IMR-90 (cell line): ENCODE results near the gene FOXB2. TPM values are rescaled to one million over a fixed set of nuclear protein-coding genes. Genes with fewer than 3 reads are reported as not detected.

Source experiments
- ATAC-seq: fragments of 200-7000 bp; cut with Tn5 transposase; 2 replicates; pipeline ENCODE4 v1.9.1; 2020; ENCODE audit warnings: low read depth, mild to moderate bottlenecking, moderate library complexity
- BruUV-seq: library from RNA; stranded (reverse); fragments of 400-500 nt; replicated peaks from 2 replicates; lab custom pipeline; 2021; lab: Mats Ljungman, UMichigan
- CTCF ChIA-PET: fragments of 300-600 bp; formaldehyde crosslinking; extraction: SDS; loops from one replicate; lab custom pipeline; 2021; ENCODE audit warnings: antibody characterized with exemption; lab: Yijun Ruan, JAX
- POLR2A ChIA-PET: fragments of 300-600 bp; sonication (Branson Sonifier 250); formaldehyde crosslinking; loops from one replicate; lab custom pipeline; 2022; ENCODE audit warnings: antibody characterized with exemption; ENCODE audit not compliant: unreplicated experiment; lab: Charles Lee
- DNase-seq: peaks from one replicate; pipeline ENCODE4 v3.0.0; 2013
- H2AFZ ChIP-seq: replicated peaks from 2 replicates; pipeline ENCODE3; 2013; ENCODE audit warnings: low read length, mild to moderate bottlenecking; ENCODE audit not compliant: poor library complexity
- H2AK5ac ChIP-seq: 2 replicates; pipeline ENCODE4 v1.6.1; 2013; ENCODE audit warnings: low read depth, low read length, inconsistent platforms
- H2AK9ac ChIP-seq: replicated peaks from 2 replicates; pipeline ENCODE3; 2013; ENCODE audit warnings: mild to moderate bottlenecking, low read depth, low read length, moderate library complexity; ENCODE audit not compliant: poor library complexity
- H2BK120ac ChIP-seq: 2 replicates; pipeline ENCODE4 v1.6.1; 2013; ENCODE audit warnings: low read depth, low read length, inconsistent platforms
- H2BK15ac ChIP-seq: 3 replicates; pipeline ENCODE4 v1.6.1; 2013; ENCODE audit warnings: low read depth, low read length, inconsistent platforms
- H2BK20ac ChIP-seq: 2 replicates; pipeline ENCODE4 v1.6.1; 2013; ENCODE audit warnings: low read depth, mild to moderate bottlenecking, inconsistent platforms, low read length, moderate library complexity
- H2BK5ac ChIP-seq: 2 replicates; pipeline ENCODE4 v1.6.1; 2013; ENCODE audit warnings: mild to moderate bottlenecking, low read depth, low read length, inconsistent platforms; ENCODE audit not compliant: poor library complexity, severe bottlenecking
- H3K14ac ChIP-seq: replicated peaks from 2 replicates; pipeline ENCODE4 v1.6.1; 2013; ENCODE audit warnings: low read depth, low read length, inconsistent platforms
- H3K18ac ChIP-seq: 2 replicates; pipeline ENCODE4 v1.6.1; 2013; ENCODE audit warnings: low read depth, low read length, control low read depth
- H3K23ac ChIP-seq: 2 replicates; pipeline ENCODE4 v1.6.1; 2013; ENCODE audit warnings: low read depth, low read length, inconsistent platforms
- H3K27ac ChIP-seq: 2 replicates; pipeline ENCODE4 v1.5.1; 2013; ENCODE audit warnings: mild to moderate bottlenecking, control low read depth, low read length; ENCODE audit not compliant: insufficient read depth
- H3K27me3 ChIP-seq: 2 replicates; pipeline ENCODE4 v1.6.1; 2013; ENCODE audit warnings: low read length; ENCODE audit not compliant: control insufficient read depth, insufficient read depth
- H3K36me3 ChIP-seq: 2 replicates; pipeline ENCODE4 v1.6.1; 2013; ENCODE audit warnings: low read length, mixed read lengths; ENCODE audit not compliant: control insufficient read depth, insufficient read depth
- H3K4ac ChIP-seq: 2 replicates; pipeline ENCODE4 v1.6.1; 2013; ENCODE audit warnings: low read depth, low read length, inconsistent platforms
- H3K4me1 ChIP-seq: 2 replicates; pipeline ENCODE4 v1.6.1; 2013; ENCODE audit warnings: low read length, mixed read lengths; ENCODE audit not compliant: control insufficient read depth, insufficient read depth
- H3K4me2 ChIP-seq: 2 replicates; pipeline ENCODE4 v1.6.1; 2013; ENCODE audit warnings: low read depth, mild to moderate bottlenecking, control low read depth, low read length, moderate library complexity
- H3K4me3 ChIP-seq: 2 replicates; pipeline ENCODE4 v1.5.1; 2013; ENCODE audit warnings: low read depth, mild to moderate bottlenecking, control low read depth, low read length, moderate library complexity; ENCODE audit not compliant: insufficient read depth
- H3K56ac ChIP-seq: 2 replicates; pipeline ENCODE4 v1.6.1; 2013; ENCODE audit warnings: low read length, inconsistent platforms; ENCODE audit not compliant: insufficient read depth; ENCODE audit errors: extremely low read depth
- H3K79me1 ChIP-seq, 2 experiments: 2 replicates each; pipeline ENCODE4 v1.6.1; 2013; ENCODE audit warnings: low read length in 2 of 2, inconsistent platforms in 1 of 2, low read depth in 1 of 2
- H3K9ac ChIP-seq: 2 replicates; pipeline ENCODE4 v1.6.1; 2013; ENCODE audit warnings: low read depth, low read length, control low read depth
- H3K9me1 ChIP-seq: 2 replicates; pipeline ENCODE4 v1.6.1; 2013; ENCODE audit warnings: low read length, inconsistent platforms; ENCODE audit not compliant: insufficient read depth
- H3K9me3 ChIP-seq: 2 replicates; pipeline ENCODE4 v1.6.1; 2013; ENCODE audit warnings: low read length; ENCODE audit not compliant: control insufficient read depth, insufficient read depth
- H4K20me1 ChIP-seq: 2 replicates; pipeline ENCODE4 v1.6.1; 2013; ENCODE audit warnings: low read length, inconsistent platforms; ENCODE audit not compliant: insufficient read depth
- H4K5ac ChIP-seq: 2 replicates; pipeline ENCODE4 v1.6.1; 2013; ENCODE audit warnings: mild to moderate bottlenecking, low read depth, low read length, control low read depth
- H4K8ac ChIP-seq, 2 experiments: 2 replicates each; pipeline ENCODE4 v1.6.1; 2013; ENCODE audit warnings: low read depth in 2 of 2, low read length in 2 of 2, control low read depth in 1 of 2, inconsistent platforms in 1 of 2
- H4K91ac ChIP-seq: 2 replicates; pipeline ENCODE4 v1.6.1; 2013; ENCODE audit warnings: low read depth, low read length, inconsistent platforms; ENCODE audit not compliant: insufficient read depth
- BHLHE40 ChIP-seq: fragments of 150-350 bp; IDR thresholded peaks from 2 replicates; pipeline ENCODE4 v1.6.1; 2016; ENCODE audit warnings: mild to moderate bottlenecking, low read depth, low read length
- MAZ ChIP-seq: IDR thresholded peaks from 2 replicates; pipeline ENCODE4 v1.6.1; 2012; ENCODE audit warnings: low read depth, mild to moderate bottlenecking, low read length, improper control_type of control experiment, moderate library complexity, borderline replicate concordance
- WGBS, 2 experiments: methylation state at CpG; one replicate each; pipeline versions ENCODE4 v1.1.5 to v1.1.7; 2013; ENCODE audit warnings: missing lambda C conversion rate in 2 of 2; ENCODE audit not compliant: insufficient read length in 1 of 2; ENCODE audit errors: extremely low coverage in 2 of 2; 5-methylcytosine and 5-hydroxymethylcytosine counted together
- dilution Hi-C: fragments of 300-500 bp; cut with HindIII; formaldehyde crosslinking; loops from one replicate; pipeline ENCODE4 v1.14.3; 2018; ENCODE audit warnings: low sequenced_read_pairs; ENCODE audit not compliant: unreplicated experiment
- in situ Hi-C: fragments of 300-500 bp; cut with MboI; formaldehyde crosslinking; loops from 3 replicates; pipeline ENCODE4 v1.14.3; 2019; ENCODE audit warnings: low sequenced_read_pairs, inconsistent platforms, mixed read lengths
- intact Hi-C: fragments of 100-400 bp; cut with micrococcal nuclease; formaldehyde crosslinking; loops from 2 replicates; pipeline ENCODE4 v1.10.0; 2022
- polyA plus RNA-seq, 3 experiments: library from polyadenylated mRNA; depleted of rRNA; stranded (reverse); fragments of >200 nt; gene quantifications; 2 replicates each; pipeline ENCODE4 v1.2.3, GENCODE V29; 2012; ENCODE audit warnings: low replicate concordance in 1 of 3
- total RNA-seq: library from RNA; depleted of rRNA; stranded (reverse); fragments of >200 nt; gene quantifications from 2 replicates; pipeline ENCODE4 v1.2.3, GENCODE V29; 2012

Gene FOXB2
- total and polyA plus RNA-seq, 2 of the 4 experiments (the other 2 are of a cell fraction) = not detected

DNA sequence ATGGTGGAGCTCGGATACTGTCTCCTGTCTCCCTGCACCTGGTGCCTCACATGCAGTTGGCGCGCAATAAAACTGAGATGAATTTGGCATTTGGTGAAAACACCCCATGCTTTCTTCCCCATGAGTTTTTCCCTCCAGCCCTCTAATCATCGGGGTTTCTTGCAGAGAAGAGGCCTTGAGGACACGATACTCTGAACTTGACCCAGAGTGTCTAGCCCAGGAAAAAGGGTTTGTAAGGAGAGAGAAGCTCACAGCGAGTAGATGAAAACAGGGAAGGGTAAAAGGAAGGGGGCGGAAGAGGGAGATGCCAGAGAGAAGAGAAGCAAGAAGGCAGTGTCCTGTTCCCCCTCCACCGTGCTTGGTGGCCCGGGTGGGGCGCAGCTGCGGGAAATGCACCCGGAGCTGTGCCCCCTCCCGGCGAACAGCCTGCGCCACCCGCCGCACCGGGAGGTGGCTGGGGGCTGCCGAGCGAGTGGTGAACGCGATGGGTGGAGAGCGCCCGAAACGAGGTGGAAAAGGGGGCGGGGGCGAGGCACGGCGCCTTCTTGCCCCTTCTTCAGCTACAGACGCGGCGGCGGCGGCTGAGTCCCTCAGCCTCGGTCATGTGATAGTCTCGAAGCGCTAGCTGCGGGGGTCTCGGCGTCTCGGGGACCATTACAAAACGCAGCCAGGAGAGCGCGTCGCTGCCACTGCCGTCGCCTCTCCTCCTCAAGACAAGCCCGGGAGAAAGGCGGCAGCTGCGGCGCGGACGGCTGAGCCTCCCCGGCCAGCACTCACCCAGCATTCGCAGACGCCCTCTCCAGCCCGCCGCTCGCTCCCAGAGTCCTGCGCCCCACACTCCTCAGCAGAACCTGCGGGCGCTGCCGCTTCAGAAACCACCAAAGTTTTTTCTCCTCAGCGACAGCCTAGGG, 1.1 kb upstream of the FOXB2 start (continued):
- no peak for TF ChIP-seq BHLHE40

DNA sequence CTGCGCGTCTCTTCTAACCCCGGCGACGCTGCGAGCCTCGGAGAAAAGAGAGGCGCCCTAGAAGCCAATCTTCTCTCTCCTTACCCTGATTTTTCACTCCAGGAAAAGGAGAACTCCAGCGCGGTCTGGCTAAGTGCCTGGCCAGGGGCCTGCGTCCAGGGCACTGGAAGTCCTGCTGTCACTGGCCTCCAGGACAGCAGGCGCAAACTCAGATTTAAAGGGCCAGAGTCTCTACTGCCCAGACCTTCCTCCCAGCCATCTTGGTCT, 553 bp upstream of the FOXB2 start:
- Histone ChIP-seq H3K27ac (no peak overlapping the region), H3K4me2 (no peak overlapping the region; the same call in 1 of the 2 replicates), H3K4ac (no peak overlapping the region), H3K56ac (no peak overlapping the region), H4K20me1 (no peaks in the 10 kb centered on the region), H2BK20ac (no peak overlapping the region), H2BK120ac (no peak overlapping the region), H2BK5ac (no peak overlapping the region), H2BK15ac (no peak overlapping the region), H3K18ac (no peak overlapping the region), H2AK5ac (no peak overlapping the region), H3K9me3 (peaks cover 22% of the 10 kb centered on the region), H4K8ac (no peak overlapping the region), H4K91ac (no peak overlapping the region), H3K27me3 (peaks cover 99% of the 10 kb centered on the region), H3K36me3 (no peaks in the 10 kb centered on the region), H4K5ac (no peak overlapping the region), H3K9ac (no peak overlapping the region), H2AK9ac (no peak overlapping the region), H3K9me1 (no peaks in the 10 kb centered on the region), H3K23ac (no peak overlapping the region), H3K4me3 (no peak overlapping the region), H3K4me1 (no peaks in the 10 kb centered on the region; the same call in 1 of the 2 replicates), H3K79me1 (no peaks in the 10 kb centered on the region), H2AFZ (peak overlapping the region; percentile 64), H3K14ac (no peak overlapping the region)
- dilution Hi-C loops (no loop called here), in situ Hi-C loops (no loop called here), intact Hi-C loops (no loop called here)
- WGBS, 2 experiments = 0% methylated on average over 8 of the region's 12 CpGs; no CpG with 5 or more reads in 1 of the 2 experiments
- BruUV-seq = no TSS peak
- CTCF ChIA-PET = no interaction called here
- TF ChIP-seq MAZ = no peak
- POLR2A ChIA-PET = no interaction called here
- DNase-seq (no peak), ATAC-seq (no peak)
